ENCODE measurements around the gene GPBAR1. TPM values are rescaled to one million over a fixed set of nuclear protein-coding genes. Genes with fewer than 3 reads are reported as not detected.

GPBAR1 gene
- total RNA-seq, 4 donors from 2014 or later = 0.63 to 2.1 (median 1.4) TPM

DNA sequence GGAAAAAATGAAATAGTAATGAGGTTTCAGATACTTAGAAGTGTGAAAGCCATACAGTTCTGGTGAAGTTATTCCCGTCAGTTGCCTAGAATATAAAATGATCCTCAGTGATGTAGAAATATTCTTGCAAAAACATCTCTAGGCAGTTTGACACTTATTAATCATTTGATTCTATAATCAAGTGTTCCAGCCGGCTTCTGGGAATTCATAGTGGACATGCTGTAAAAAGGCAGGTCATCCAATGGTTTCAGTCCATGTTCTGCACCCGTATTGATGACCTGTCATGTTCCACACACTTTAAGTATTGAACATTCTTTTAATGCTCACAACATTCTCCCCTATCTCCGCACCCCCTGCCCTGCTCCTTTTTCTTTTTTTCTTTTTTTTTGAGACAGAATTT is 24.0 kb upstream of the GPBAR1 start:
- H3K4me1 ChIP-seq = no peaks in the 10 kb centered on the region
- H3K27me3 ChIP-seq = no peaks in the 10 kb centered on the region
- no peak overlapping the region for H3K27ac ChIP-seq
- no peak for DNase-seq
- H3K4me3 ChIP-seq (replicated peaks in 1 of 3) = no peak overlapping the region
- 94 to 96% methylated on average over 4 of the region's 4 CpGs for WGBS, 2 donors
- no peaks in the 10 kb centered on the region for H3K9me3 ChIP-seq
- intact Hi-C loops (cut with DNase I) = no loop called here
- TF ChIP-seq POLR2A (IDR thresholded peaks at IDR 0.05) = no peak
- TF ChIP-seq, protein P1, sequence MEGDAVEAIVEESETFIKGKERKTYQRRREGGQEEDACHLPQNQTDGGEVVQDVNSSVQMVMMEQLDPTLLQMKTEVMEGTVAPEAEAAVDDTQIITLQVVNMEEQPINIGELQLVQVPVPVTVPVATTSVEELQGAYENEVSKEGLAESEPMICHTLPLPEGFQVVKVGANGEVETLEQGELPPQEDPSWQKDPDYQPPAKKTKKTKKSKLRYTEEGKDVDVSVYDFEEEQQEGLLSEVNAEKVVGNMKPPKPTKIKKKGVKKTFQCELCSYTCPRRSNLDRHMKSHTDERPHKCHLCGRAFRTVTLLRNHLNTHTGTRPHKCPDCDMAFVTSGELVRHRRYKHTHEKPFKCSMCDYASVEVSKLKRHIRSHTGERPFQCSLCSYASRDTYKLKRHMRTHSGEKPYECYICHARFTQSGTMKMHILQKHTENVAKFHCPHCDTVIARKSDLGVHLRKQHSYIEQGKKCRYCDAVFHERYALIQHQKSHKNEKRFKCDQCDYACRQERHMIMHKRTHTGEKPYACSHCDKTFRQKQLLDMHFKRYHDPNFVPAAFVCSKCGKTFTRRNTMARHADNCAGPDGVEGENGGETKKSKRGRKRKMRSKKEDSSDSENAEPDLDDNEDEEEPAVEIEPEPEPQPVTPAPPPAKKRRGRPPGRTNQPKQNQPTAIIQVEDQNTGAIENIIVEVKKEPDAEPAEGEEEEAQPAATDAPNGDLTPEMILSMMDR (IDR thresholded peaks at IDR 0.05) = no peak
- peaks cover 38 to 57% of the 10 kb centered on the region in 2 donors for H3K36me3 ChIP-seq

DNA sequence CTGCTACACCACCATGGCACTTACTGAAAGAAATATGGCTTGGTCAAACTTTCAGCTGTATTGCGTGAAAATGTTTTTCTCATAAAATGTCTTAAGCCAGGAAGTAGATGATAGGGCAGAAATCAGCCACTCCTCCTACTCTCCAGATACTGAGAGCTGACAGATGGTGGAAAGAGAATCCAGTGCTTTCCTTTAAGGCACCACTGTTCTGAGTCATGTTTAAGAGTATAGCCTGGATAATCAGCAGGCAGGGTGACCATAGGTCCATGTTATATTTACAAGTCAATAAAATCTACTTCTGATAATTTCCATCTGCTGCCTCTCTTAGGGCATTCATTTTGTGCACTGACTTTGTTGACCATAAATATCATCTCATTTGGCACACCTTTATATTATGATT is 21.9 kb upstream of the GPBAR1 start:
- WGBS, 2 donors = 92 to 96% methylated on average over 1 of the region's 1 CpG
- intact Hi-C loops (cut with DNase I) = no loop called here
- H3K4me1 ChIP-seq = no peaks in the 10 kb centered on the region
- DNase-seq = no peak
- H3K27me3 ChIP-seq = no peaks in the 10 kb centered on the region
- no peak overlapping the region for H3K4me3 ChIP-seq (replicated peaks in 1 of 3)
- TF ChIP-seq, protein P1 (IDR thresholded peaks at IDR 0.05) = no peak
- TF ChIP-seq POLR2A (IDR thresholded peaks at IDR 0.05) = no peak
- no peaks in the 10 kb centered on the region for H3K9me3 ChIP-seq
- H3K27ac ChIP-seq = no peak overlapping the region
- H3K36me3 ChIP-seq = peaks cover 31 to 52% of the 10 kb centered on the region in 2 donors

DNA sequence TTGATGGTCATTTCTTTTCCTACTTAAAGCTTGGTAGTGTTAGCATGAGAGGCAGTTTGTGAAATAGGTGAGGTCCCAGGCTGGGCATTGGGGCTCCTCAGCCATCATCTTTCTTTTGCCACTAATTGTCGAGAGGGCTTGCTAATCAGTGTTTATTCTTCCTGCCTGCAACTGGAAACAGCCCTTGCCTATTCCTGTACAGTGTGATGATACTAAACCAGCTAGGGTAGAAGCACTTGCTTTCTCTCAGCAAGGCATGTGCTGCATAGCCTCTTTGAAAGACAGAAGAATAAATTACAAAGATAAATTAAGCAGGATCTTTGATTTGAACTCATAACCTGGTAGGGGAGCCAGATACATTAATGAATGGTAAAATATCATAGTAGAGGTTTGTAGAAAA is 16.6 kb upstream of the GPBAR1 start:
- no peaks in the 10 kb centered on the region for H3K27me3 ChIP-seq
- DNase-seq = no peak
- 76 to 80% methylated on average over 1 of the region's 1 CpG for WGBS, 2 donors
- no peak overlapping the region for H3K4me3 ChIP-seq (replicated peaks in 1 of 3)
- H3K27ac ChIP-seq = no peak overlapping the region
- TF ChIP-seq, protein P1 (IDR thresholded peaks at IDR 0.05) = no peak
- no peak for TF ChIP-seq POLR2A (IDR thresholded peaks at IDR 0.05)
- peaks cover 47 to 63% of the 10 kb centered on the region in 2 donors for H3K36me3 ChIP-seq
- H3K4me1 ChIP-seq = no peaks in the 10 kb centered on the region
- intact Hi-C loops (cut with DNase I) = no loop called here
- no peaks in the 10 kb centered on the region for H3K9me3 ChIP-seq

DNA sequence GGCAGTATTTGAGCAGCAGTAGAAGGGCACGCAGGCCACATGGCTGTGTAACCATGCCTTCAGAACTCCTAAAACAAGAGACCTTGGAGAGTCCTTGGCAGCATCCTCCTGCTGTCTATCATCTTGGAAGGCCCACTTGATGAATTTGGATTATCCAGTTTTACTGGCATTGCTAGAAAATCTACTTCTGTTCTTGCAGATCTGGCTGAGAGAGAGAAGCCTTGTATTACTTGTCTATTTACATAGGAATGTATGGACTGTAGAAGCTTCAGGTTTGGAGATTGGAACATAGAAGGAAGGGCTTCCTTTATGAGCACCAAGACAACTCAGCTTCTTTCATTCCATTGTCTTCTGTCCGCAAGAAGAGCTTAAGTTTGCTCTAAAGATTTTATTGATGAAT is 16.1 kb upstream of the GPBAR1 start:
- DNase-seq = no peak
- Histone ChIP-seq H3K4me3 (replicated peaks in 1 of 3) (no peak overlapping the region), H3K36me3 (peaks cover 47 to 63% of the 10 kb centered on the region in 2 donors), H3K27me3 (no peaks in the 10 kb centered on the region), H3K27ac (no peak overlapping the region), H3K4me1 (no peaks in the 10 kb centered on the region), H3K9me3 (no peaks in the 10 kb centered on the region)
- 77 to 92% methylated on average over 2 of the region's 2 CpGs for WGBS, 2 donors
- intact Hi-C loops (cut with DNase I) = no loop called here
- TF ChIP-seq POLR2A (IDR thresholded peaks at IDR 0.05) = no peak
- TF ChIP-seq, protein P1 (IDR thresholded peaks at IDR 0.05) = no peak

DNA sequence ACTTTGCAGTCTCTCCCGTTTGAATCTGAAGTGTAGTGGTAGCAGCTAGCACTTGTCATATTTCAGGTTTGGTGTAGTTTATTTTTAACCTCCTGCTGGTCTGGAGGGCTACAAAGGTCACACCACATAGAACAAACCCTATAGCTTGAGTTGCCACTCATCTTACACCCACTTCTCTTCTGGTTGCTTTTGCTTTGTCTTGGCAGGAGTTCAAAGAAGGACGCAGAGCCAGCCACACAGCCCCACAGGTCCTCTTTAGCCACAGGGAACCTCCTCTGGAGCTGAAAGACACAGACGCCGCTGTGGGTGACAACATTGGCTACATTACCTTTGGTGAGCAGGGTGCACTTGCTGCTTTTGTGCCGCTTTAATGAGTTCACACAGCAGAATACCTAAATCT is 15.6 kb upstream of the GPBAR1 start:
- H3K36me3 ChIP-seq = peaks cover 47 to 64% of the 10 kb centered on the region in 2 donors

More for the DNA sequence above, 15.6 kb upstream of the GPBAR1 start:
- H3K4me1 ChIP-seq = no peaks in the 10 kb centered on the region
- H3K27ac ChIP-seq = no peak overlapping the region
- intact Hi-C loops (cut with DNase I) = no loop called here
- WGBS, 2 donors = 44 to 49% methylated on average over 4 to 5 of the region's 5 CpGs
- H3K4me3 ChIP-seq (replicated peaks in 1 of 3) = no peak overlapping the region
- DNase-seq = no peak
- TF ChIP-seq, protein P1 (IDR thresholded peaks at IDR 0.05) = no peak
- TF ChIP-seq POLR2A (IDR thresholded peaks at IDR 0.05) = no peak
- no peaks in the 10 kb centered on the region for H3K27me3 ChIP-seq
- H3K9me3 ChIP-seq = no peaks in the 10 kb centered on the region

Measured in thyroid gland (tissue), 4 donors.